Activated CD8-positive, alpha-beta T cell treated with anti-CD3 and anti-CD28 coated beads for 36 hours (primary cell): ENCODE results near the gene KREMEN2. TPM values are rescaled to one million over a fixed set of nuclear protein-coding genes. Genes with fewer than 3 reads are reported as not detected.
"Not testable (repeated sequence)": the region's sequence is repeated elsewhere in the genome, so short reads cannot be mapped to it uniquely, and the experiment has no call there.

Experiments
- ATAC-seq: fragments of 200-7000 bp; cut with Tn5 transposase; one replicate; pipeline ENCODE4 v1.10.0; 2021; ENCODE audit warnings: mild to moderate bottlenecking, moderate library complexity
- CTCF ChIA-PET: fragments of 350-600 bp; sonication (Branson Sonifier 250); formaldehyde crosslinking; loops from one replicate; lab custom pipeline; 2021; ENCODE audit warnings: antibody characterized with exemption; lab: Charles Lee
- POLR2A ChIA-PET: fragments of 350-600 bp; sonication (Branson Sonifier 250); formaldehyde crosslinking; loops from one replicate; lab custom pipeline; 2021; ENCODE audit warnings: antibody characterized with exemption; lab: Charles Lee
- DNase-seq: peaks from one replicate; pipeline ENCODE4 v3.0.0-alpha.2; 2020
- H3K27ac Mint-ChIP-seq: one replicate; pipeline ENCODE4 v1.8.0; 2021; ENCODE audit warnings: mild to moderate bottlenecking, mixed read lengths
- H3K27me3 Mint-ChIP-seq: one replicate; pipeline ENCODE4 v1.8.0; 2021; ENCODE audit warnings: mixed read lengths
- H3K36me3 Mint-ChIP-seq: one replicate; pipeline ENCODE4 v1.8.0; 2021; ENCODE audit warnings: low read depth, mixed read lengths
- H3K4me1 Mint-ChIP-seq: one replicate; pipeline ENCODE4 v1.8.0; 2021; ENCODE audit warnings: low read depth, mixed read lengths
- H3K4me3 Mint-ChIP-seq: one replicate; pipeline ENCODE4 v1.8.0; 2021; ENCODE audit warnings: mild to moderate bottlenecking, moderate library complexity, mixed read lengths
- H3K9me3 Mint-ChIP-seq: one replicate; pipeline ENCODE4 v1.8.0; 2021; ENCODE audit warnings: mixed read lengths
- CTCF ChIP-seq: fragments of 200-600 bp; IDR thresholded peaks from one replicate; pipeline ENCODE4 v1.8.0; 2022; ENCODE audit warnings: antibody characterized with exemption, mild to moderate bottlenecking
- intact Hi-C: fragments of 100-400 bp; cut with micrococcal nuclease; formaldehyde crosslinking; loops from one replicate; pipeline ENCODE4 v1.10.0; 2022
- total RNA-seq, 2 experiments: library from RNA; stranded (reverse); gene quantifications; one replicate each; pipeline ENCODE4 v1.2.3, GENCODE V29; 2021

The KREMEN2 gene
- total RNA-seq, 2 experiments from 2014 or later = 0.22 TPM; not detected in 1

GRCh38 chr16:2939968-2940367 lies 24.1 kb upstream of the KREMEN2 start:
- Mint-ChIP-seq H3K27me3 (no peaks in the 10 kb centered on the region), H3K4me1 (peaks cover 5% of the 10 kb centered on the region), H3K36me3 (peaks cover 11% of the 10 kb centered on the region), H3K27ac (no peak overlapping the region), H3K4me3 (no peak overlapping the region), H3K9me3 (no peaks in the 10 kb centered on the region)
- ChIA-PET CTCF (interaction anchor here (2.2 to 2.6 kb wide), 2 partner anchors 13 to 15 kb away, joined by 5 to 14 read pairs; no protein-coding TSS in a partner anchor), POLR2A (interaction anchor here (0.7 kb wide), 1 partner anchor 414 kb away, joined by 3 read pairs; no protein-coding TSS in a partner anchor)
- intact Hi-C loops = no loop called here
- TF ChIP-seq CTCF = no peak
- DNase-seq (no peak), ATAC-seq (no peak)

DNA sequence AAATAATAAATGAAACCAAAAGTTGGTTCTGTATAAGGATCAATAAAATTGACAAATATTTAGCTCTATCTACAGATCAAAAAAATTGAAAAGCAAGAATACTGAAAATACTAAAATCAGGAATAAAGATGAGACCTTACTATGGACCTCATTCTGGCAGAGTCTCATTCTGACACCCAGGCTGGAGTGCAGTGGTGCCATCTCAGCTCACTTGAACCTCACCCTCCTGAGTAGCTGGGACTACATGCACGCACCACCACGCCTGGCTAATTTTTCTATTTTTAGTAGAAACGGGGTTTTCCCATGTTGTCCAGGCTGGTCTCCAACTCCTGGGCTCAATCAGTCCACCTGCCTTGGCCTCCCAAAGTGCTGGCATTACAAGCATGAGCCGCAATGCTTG lies 22.0 kb upstream of the KREMEN2 start:
- DNase-seq = no peak
- no peaks in the 10 kb centered on the region for H3K4me1 Mint-ChIP-seq
- H3K36me3 Mint-ChIP-seq = peaks cover 6% of the 10 kb centered on the region
- ChIA-PET POLR2A (interaction anchor here (1.0 kb wide), 1 partner anchor 15 kb away, joined by 3 read pairs; no protein-coding TSS in a partner anchor), CTCF (interaction anchor here (0.9 to 1.7 kb wide), 3 partner anchors 74 to 103 kb away, joined by 3 to 5 read pairs (median 4); no protein-coding TSS in a partner anchor)
- H3K9me3 Mint-ChIP-seq = no peaks in the 10 kb centered on the region
- H3K27ac Mint-ChIP-seq = no peak overlapping the region
- ATAC-seq = no peak
- no peak overlapping the region for H3K4me3 Mint-ChIP-seq
- TF ChIP-seq CTCF = no peak
- no peaks in the 10 kb centered on the region for H3K27me3 Mint-ChIP-seq
- intact Hi-C loops = no loop called here

DNA sequence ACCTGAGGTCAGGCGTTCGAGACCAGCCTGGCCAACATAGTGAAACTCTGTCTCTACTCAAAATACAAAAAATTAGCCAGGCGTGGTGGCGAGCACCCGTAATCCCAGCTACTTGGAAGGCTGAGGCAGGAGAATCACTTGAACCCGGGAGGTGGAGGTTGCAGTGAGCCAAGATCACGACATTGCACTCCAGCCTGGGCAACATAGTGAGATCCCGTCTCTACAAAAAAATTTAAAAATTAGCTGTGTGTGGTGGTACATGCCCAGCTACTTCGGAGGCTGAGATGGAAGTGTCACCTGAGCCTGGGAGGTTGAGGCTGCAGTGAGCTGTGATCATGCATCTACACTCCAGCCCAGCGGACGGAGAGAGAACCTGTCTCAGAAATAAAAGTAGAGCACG lies 20.4 kb upstream of the KREMEN2 start:
- H3K4me3 Mint-ChIP-seq, DNase-seq, H3K4me1 Mint-ChIP-seq, H3K27me3 Mint-ChIP-seq, POLR2A ChIA-PET, ATAC-seq, H3K36me3 Mint-ChIP-seq, intact Hi-C loops, H3K27ac Mint-ChIP-seq, H3K9me3 Mint-ChIP-seq: not testable (repeated sequence)
- CTCF ChIA-PET = interaction anchor here (1.3 kb wide), 1 partner anchor 17 kb away, joined by 9 read pairs; no protein-coding TSS in a partner anchor

DNA sequence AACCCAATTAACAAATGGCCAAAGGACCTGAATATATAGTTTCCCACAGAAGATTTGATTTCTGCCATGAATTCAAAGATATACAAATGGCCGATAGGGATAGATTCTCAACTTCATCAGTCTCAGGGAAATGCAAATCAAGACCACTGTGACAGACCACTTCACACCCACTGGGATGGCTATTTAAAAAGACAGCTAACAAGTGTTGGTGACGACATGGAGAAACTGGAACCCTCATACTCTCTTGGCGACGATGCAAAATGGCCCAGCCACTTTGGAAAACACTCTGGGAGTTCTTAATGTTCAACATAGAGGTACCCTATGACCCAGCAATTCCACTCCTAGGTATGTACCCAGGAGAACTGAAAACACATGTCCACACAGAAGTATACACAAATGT lies 17.4 kb upstream of the KREMEN2 start:
- no peak overlapping the region for H3K4me3 Mint-ChIP-seq
- H3K36me3 Mint-ChIP-seq = no peaks in the 10 kb centered on the region
- intact Hi-C loops = no loop called here
- CTCF ChIA-PET = interaction anchor here (0.9 to 1.6 kb wide), 4 partner anchors 13 to 85 kb away, joined by 3 to 6 read pairs (median 4); no protein-coding TSS in a partner anchor
- no peak for TF ChIP-seq CTCF
- H3K9me3 Mint-ChIP-seq = no peaks in the 10 kb centered on the region
- H3K4me1 Mint-ChIP-seq = no peaks in the 10 kb centered on the region
- H3K27ac Mint-ChIP-seq = no peak overlapping the region
- POLR2A ChIA-PET = interaction anchor here (1.1 kb wide), 1 partner anchor 79 kb away, joined by 3 read pairs; no protein-coding TSS in a partner anchor
- ATAC-seq (no peak), DNase-seq (no peak)
- H3K27me3 Mint-ChIP-seq = no peaks in the 10 kb centered on the region

- Mint-ChIP-seq H3K4me1 (no peaks in the 10 kb centered on the region), H3K27me3 (no peaks in the 10 kb centered on the region), H3K4me3 (no peak overlapping the region), H3K27ac (no peak overlapping the region), H3K9me3 (no peaks in the 10 kb centered on the region), H3K36me3 (no peaks in the 10 kb centered on the region)
- intact Hi-C loops = no loop called here
- ATAC-seq (no peak), DNase-seq (no peak)
- ChIA-PET POLR2A (interaction anchor here (0.8 kb wide), 1 partner anchor 14 kb away, joined by 4 read pairs; no protein-coding TSS in a partner anchor), CTCF (interaction anchor here (1.3 kb wide), 1 partner anchor 22 kb away, joined by 5 read pairs; no protein-coding TSS in a partner anchor)
- TF ChIP-seq CTCF = no peak
Measured at GRCh38 chr16:2948807-2949704, 15.0 kb upstream of the KREMEN2 start.
